Measurements from ENCODE around the gene CPSF4L.
"Not testable (repeated sequence)": the region's sequence is repeated elsewhere in the genome, so short reads cannot be mapped to it uniquely, and the experiment has no call there.

Gene CPSF4L, protein sequence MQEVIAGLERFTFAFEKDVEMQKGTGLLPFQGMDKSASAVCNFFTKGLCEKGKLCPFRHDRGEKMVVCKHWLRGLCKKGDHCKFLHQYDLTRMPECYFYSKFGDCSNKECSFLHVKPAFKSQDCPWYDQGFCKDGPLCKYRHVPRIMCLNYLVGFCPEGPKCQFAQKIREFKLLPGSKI

GRCh38 chr17:73261617-73261951 is at the start of gene CPSF4L:
Gene CPSF4L (minus strand): TSS chr17:73261880. CDS start chr17:73261818, 62 bp downstream.
- Histone ChIP-seq H3K9me3 (ENCODE audit: control insufficient read depth in 2 of 2, low read length in 2 of 2) (no peaks in the 10 kb centered on the region), H3K36me3 (ENCODE audit: control insufficient read depth in 2 of 2, insufficient read depth in 2 of 2, low read length in 2 of 2) (no peaks in the 10 kb centered on the region), H3K27ac (ENCODE audit: low read length) (no peak within 1 kb of the TSS), H3K27me3 (ENCODE audit: control insufficient read depth in 1 of 2, insufficient read depth in 2 of 2, low read length in 2 of 2) (no peaks in the 10 kb centered on the region), H3K9ac (ENCODE audit: low read length in 2 of 2) (no peak within 1 kb of the TSS), H3K4me3 (ENCODE audit: low read length in 2 of 2) (peak within 1 kb of the TSS in 1 of 2 donors; percentile 8), H3K4me1 (ENCODE audit: control insufficient read depth, insufficient read depth, low read length) (peaks cover 19% of the 10 kb centered on the region)

DNA sequence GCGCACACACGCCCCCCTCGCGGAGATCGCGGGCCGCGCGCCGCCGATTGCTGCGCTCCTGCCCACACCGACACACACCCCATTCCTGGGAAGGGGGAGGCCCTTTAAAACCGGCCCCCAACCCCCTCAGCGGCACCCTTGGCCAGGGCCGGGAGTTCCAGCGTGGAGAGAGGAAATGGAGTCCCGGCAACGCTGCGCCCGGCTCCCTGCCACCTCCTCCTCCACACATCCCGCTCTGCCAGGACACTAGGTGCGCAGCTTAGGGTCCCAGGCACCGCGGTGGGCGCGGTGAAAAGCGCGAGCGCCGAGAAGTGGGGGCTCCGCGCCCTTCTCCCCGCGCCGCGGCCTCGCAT is 49.7 kb upstream of the CPSF4L start:
- Histone ChIP-seq H3K4me3 (ENCODE audit: low read length in 2 of 2) (peak overlapping the region; percentile 94 to 99), H3K4me1 (ENCODE audit: control insufficient read depth, insufficient read depth, low read length) (peaks cover 46% of the 10 kb centered on the region), H3K36me3 (ENCODE audit: control insufficient read depth in 2 of 2, insufficient read depth in 2 of 2, low read length in 2 of 2) (peaks cover 0 to 3% of the 10 kb centered on the region in 2 donors), H3K9me3 (ENCODE audit: control insufficient read depth in 2 of 2, low read length in 2 of 2) (no peaks in the 10 kb centered on the region), H3K27me3 (ENCODE audit: control insufficient read depth in 1 of 2, insufficient read depth in 2 of 2, low read length in 2 of 2) (no peaks in the 10 kb centered on the region), H3K9ac (ENCODE audit: low read length in 2 of 2) (peak overlapping the region; percentile 96 to 99), H3K27ac (ENCODE audit: low read length) (peak overlapping the region; percentile 98)

- H3K9me3 ChIP-seq (ENCODE audit: control insufficient read depth in 2 of 2, low read length in 2 of 2), result no peaks in the 10 kb centered on the region
- H3K4me3 ChIP-seq (ENCODE audit: low read length in 2 of 2), result peak overlapping the region; percentile 94 to 99
- H3K4me1 ChIP-seq (ENCODE audit: control insufficient read depth, insufficient read depth, low read length), result peaks cover 60% of the 10 kb centered on the region
- no peaks in the 10 kb centered on the region for H3K27me3 ChIP-seq (ENCODE audit: control insufficient read depth in 1 of 2, insufficient read depth in 2 of 2, low read length in 2 of 2)
- peak overlapping the region; percentile 98 for H3K27ac ChIP-seq (ENCODE audit: low read length)
- H3K9ac ChIP-seq (ENCODE audit: low read length in 2 of 2), result peak overlapping the region; percentile 96 to 99
- peaks cover 0 to 3% of the 10 kb centered on the region in 2 donors for H3K36me3 ChIP-seq (ENCODE audit: control insufficient read depth in 2 of 2, insufficient read depth in 2 of 2, low read length in 2 of 2)
Measured at GRCh38 chr17:73309727-73310596, 48.3 kb upstream of the CPSF4L start.

DNA sequence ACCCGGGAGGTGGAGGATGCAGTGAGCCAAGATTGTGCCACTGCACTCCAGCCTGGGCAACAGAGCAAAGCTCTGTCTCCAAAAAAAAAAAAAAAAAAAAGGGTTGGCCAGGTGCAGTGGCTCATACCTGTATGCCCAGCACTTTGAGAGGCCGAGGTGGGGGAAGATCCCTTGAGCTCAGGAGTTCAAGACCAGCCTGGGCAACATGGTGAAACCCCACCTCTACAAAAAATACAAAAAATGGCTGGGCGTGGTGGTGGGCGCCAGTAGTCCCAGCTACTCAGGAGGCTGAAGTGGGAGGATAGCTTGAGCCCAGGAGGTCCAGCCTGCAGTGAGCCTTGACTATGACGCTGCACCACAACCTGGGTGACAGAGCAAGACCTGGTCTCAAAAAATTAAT is 47.3 kb upstream of the CPSF4L start:
- peak overlapping the region in 1 of 2 donors; percentile 99 for H3K4me3 ChIP-seq (ENCODE audit: low read length in 2 of 2)
- not testable (repeated sequence) for H3K27me3 ChIP-seq (ENCODE audit: control insufficient read depth in 1 of 2, insufficient read depth in 2 of 2, low read length in 2 of 2); H3K9me3 ChIP-seq (ENCODE audit: control insufficient read depth in 2 of 2, low read length in 2 of 2); H3K36me3 ChIP-seq (ENCODE audit: control insufficient read depth in 2 of 2, insufficient read depth in 2 of 2, low read length in 2 of 2); H3K9ac ChIP-seq (ENCODE audit: low read length in 2 of 2)
- H3K27ac ChIP-seq (ENCODE audit: low read length), result peak overlapping the region; percentile 89
- H3K4me1 ChIP-seq (ENCODE audit: control insufficient read depth, insufficient read depth, low read length), result peaks cover 69% of the 10 kb centered on the region

GRCh38 chr17:73308017-73308823 is 46.5 kb upstream of the CPSF4L start:
- peak overlapping the region; percentile 89 for H3K27ac ChIP-seq (ENCODE audit: low read length)
- no peaks in the 10 kb centered on the region for H3K9me3 ChIP-seq (ENCODE audit: control insufficient read depth in 2 of 2, low read length in 2 of 2)
- no peaks in the 10 kb centered on the region for H3K27me3 ChIP-seq (ENCODE audit: control insufficient read depth in 1 of 2, insufficient read depth in 2 of 2, low read length in 2 of 2)
- H3K9ac ChIP-seq (ENCODE audit: low read length in 2 of 2), result peak overlapping the region; percentile 51 to 74
- H3K36me3 ChIP-seq (ENCODE audit: control insufficient read depth in 2 of 2, insufficient read depth in 2 of 2, low read length in 2 of 2), result peaks cover 0 to 3% of the 10 kb centered on the region in 2 donors
- H3K4me3 ChIP-seq (ENCODE audit: low read length in 2 of 2), result peak overlapping the region; percentile 58 to 99
- H3K4me1 ChIP-seq (ENCODE audit: control insufficient read depth, insufficient read depth, low read length), result peaks cover 72% of the 10 kb centered on the region

DNA sequence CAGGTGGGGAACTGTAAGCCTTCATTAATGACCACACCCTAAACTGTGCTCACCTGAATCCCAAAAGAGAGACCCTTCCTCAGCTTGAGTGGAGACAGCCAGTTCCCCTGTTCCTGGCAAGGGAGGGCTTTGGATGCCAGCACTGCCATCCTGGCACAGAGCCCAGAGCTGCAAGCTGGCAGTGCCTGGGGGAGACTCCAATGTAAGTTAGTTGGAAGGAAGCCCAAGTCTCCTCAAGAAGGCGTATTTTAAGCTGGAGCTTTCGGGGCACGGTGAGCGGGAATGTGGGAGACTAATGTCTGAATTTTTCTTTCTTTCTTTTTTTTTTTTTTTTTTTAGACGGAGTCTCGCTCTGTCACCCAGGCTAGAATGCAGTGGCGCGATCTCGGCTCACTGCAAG is 45.5 kb upstream of the CPSF4L start:
- Histone ChIP-seq H3K27me3 (ENCODE audit: control insufficient read depth in 1 of 2, insufficient read depth in 2 of 2, low read length in 2 of 2) (no peaks in the 10 kb centered on the region), H3K4me3 (ENCODE audit: low read length in 2 of 2) (peak overlapping the region; percentile 48 to 57), H3K9me3 (ENCODE audit: control insufficient read depth in 2 of 2, low read length in 2 of 2) (no peaks in the 10 kb centered on the region), H3K9ac (ENCODE audit: low read length in 2 of 2) (peak overlapping the region in 1 of 2 donors; percentile 83), H3K27ac (ENCODE audit: low read length) (peak overlapping the region; percentile 89), H3K36me3 (ENCODE audit: control insufficient read depth in 2 of 2, insufficient read depth in 2 of 2, low read length in 2 of 2) (peaks cover 0 to 3% of the 10 kb centered on the region in 2 donors), H3K4me1 (ENCODE audit: control insufficient read depth, insufficient read depth, low read length) (peaks cover 69% of the 10 kb centered on the region)

DNA sequence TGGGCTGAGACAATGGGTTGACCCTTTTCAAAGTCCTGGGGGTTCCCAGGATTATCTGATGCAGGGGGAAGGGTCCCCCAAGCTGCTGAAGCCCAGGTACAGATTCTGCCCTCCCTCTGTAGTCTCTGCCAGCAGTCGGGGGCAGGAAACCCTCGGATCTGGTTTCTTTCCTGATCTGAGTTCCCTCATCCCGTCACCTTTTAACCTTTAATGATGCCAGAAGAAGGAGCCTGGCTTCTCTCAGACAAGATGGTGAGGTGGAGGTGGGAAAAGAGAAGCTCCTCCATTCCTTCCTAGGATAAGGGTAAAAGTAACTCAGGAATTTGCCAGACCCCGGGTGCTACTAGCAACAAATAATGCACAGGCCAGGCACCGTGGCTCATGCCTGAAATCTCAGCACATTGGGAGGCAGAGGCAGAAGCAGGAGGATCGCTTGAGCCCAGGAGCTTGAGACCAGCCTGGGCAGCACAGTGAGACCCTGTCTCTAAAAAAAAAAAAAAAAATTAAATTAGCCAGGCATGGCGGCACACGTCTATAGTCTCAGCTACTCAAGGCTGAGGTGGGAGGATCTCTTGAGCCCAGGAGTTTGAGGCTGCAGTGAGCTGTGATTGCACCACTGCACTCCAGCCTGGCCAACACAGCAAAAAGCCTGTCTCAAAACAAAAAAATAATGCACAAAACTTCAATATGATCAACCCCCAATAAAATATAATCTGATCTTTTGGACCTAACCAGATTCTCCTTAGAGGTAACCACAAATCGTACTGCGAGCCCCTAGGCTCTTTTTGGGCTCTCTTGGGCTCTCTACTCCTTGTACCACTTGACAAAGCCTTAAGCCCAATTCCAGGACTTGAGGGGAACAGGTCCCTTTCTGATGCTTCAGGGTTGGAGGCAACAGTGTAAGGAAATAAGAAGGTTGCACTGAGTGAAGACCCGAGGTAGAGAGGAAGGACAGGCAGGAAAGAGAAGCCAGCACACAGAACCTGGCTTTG is 44.5 kb upstream of the CPSF4L start:
- Histone ChIP-seq H3K4me3 (ENCODE audit: low read length in 2 of 2) (peak overlapping the region; percentile 72 to 74), H3K36me3 (ENCODE audit: control insufficient read depth in 2 of 2, insufficient read depth in 2 of 2, low read length in 2 of 2) (peaks cover 0 to 3% of the 10 kb centered on the region in 2 donors), H3K27ac (ENCODE audit: low read length) (peak overlapping the region; percentile 89), H3K9me3 (ENCODE audit: control insufficient read depth in 2 of 2, low read length in 2 of 2) (no peaks in the 10 kb centered on the region), H3K9ac (ENCODE audit: low read length in 2 of 2) (peak overlapping the region in 1 of 2 donors; percentile 83), H3K27me3 (ENCODE audit: control insufficient read depth in 1 of 2, insufficient read depth in 2 of 2, low read length in 2 of 2) (no peaks in the 10 kb centered on the region), H3K4me1 (ENCODE audit: control insufficient read depth, insufficient read depth, low read length) (peaks cover 71% of the 10 kb centered on the region)

GRCh38 chr17:73304971-73305812 is 43.5 kb upstream of the CPSF4L start:
- Histone ChIP-seq H3K36me3 (ENCODE audit: control insufficient read depth in 2 of 2, insufficient read depth in 2 of 2, low read length in 2 of 2) (peaks cover 0 to 3% of the 10 kb centered on the region in 2 donors), H3K4me3 (ENCODE audit: low read length in 2 of 2) (peak overlapping the region; percentile 72 to 74), H3K9ac (ENCODE audit: low read length in 2 of 2) (peak overlapping the region; percentile 74 to 83), H3K4me1 (ENCODE audit: control insufficient read depth, insufficient read depth, low read length) (peaks cover 75% of the 10 kb centered on the region), H3K27ac (ENCODE audit: low read length) (peak overlapping the region; percentile 89), H3K9me3 (ENCODE audit: control insufficient read depth in 2 of 2, low read length in 2 of 2) (no peaks in the 10 kb centered on the region), H3K27me3 (ENCODE audit: control insufficient read depth in 1 of 2, insufficient read depth in 2 of 2, low read length in 2 of 2) (no peaks in the 10 kb centered on the region)

DNA sequence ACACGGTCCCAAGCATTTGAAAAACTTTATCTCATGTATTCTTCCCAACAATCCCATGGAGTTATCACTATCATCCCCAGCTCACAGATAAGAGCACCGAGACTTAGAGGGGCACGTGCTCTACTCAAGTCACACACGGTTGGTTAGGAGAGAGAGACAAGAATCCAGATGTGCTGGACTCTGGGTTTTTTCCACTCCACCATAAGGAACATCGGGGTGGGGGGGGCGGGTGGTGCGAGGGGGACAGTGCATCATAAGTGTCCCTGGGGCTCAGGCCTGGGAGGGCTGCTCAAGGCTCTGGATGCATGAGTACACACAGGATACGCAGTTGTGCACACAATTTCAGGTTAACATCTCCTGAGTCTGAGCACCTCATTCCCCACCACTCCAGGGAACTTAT is 42.8 kb upstream of the CPSF4L start:
- peak overlapping the region; percentile 74 to 83 for H3K9ac ChIP-seq (ENCODE audit: low read length in 2 of 2)
- peaks cover 77% of the 10 kb centered on the region for H3K4me1 ChIP-seq (ENCODE audit: control insufficient read depth, insufficient read depth, low read length)
- H3K4me3 ChIP-seq (ENCODE audit: low read length in 2 of 2), result peak overlapping the region; percentile 72 to 74

More for the DNA sequence above, 42.8 kb upstream of the CPSF4L start:
- peaks cover 0 to 3% of the 10 kb centered on the region in 2 donors for H3K36me3 ChIP-seq (ENCODE audit: control insufficient read depth in 2 of 2, insufficient read depth in 2 of 2, low read length in 2 of 2)
- H3K27me3 ChIP-seq (ENCODE audit: control insufficient read depth in 1 of 2, insufficient read depth in 2 of 2, low read length in 2 of 2), result no peaks in the 10 kb centered on the region
- peak overlapping the region; percentile 89 for H3K27ac ChIP-seq (ENCODE audit: low read length)
- no peaks in the 10 kb centered on the region for H3K9me3 ChIP-seq (ENCODE audit: control insufficient read depth in 2 of 2, low read length in 2 of 2)
